ENCODE results near the gene TECPR2.
A peak's percentile ranks its signal among the peaks of the same experiment; 100 is the strongest.
"Not testable (repeated sequence)": the region's sequence is repeated elsewhere in the genome, so short reads cannot be mapped to it uniquely, and the experiment has no call there.

The TECPR2 gene

DNA sequence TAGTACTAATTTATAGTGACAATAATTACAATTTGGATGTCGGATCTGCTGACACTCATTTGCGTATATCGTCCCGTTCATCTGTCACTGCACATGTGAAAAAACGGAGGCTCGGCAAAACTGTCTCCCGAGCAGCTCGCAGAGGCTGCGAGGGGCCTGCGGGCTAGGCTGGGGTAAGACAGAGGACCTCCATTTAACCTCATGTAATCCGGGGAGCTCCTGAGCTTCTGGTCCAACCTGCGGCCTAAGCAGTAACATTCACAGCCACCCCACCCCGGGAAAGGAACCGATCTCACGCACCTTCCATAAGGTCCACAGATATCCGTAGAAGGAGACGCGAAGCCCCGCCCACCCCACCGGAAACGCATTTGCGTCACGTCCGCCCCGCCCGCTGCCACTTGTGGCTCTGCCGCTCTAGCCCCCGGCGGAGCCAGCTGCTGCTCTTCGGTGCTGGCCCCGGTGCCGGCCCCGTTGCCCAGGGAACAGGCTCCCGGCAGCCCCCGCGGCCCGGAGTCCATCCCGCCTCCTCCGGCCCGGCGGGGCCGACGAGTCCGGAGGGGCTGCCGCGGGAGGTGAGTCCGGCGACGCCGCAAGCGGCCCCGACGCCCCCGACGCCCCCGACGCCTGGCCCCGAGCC is at the start of gene TECPR2, which contains the start of gene CINP:
TSS of gene TECPR2 (plus strand) at position 397 of the 637 bp plus-strand sequence. CDS start 13,781 bp downstream, outside the sequence.
TSS of gene CINP (minus strand) at position 346 of the 637 bp plus-strand sequence. CDS start at position 307, 39 bp downstream.
- DNase-seq: peak; percentile 84 to 97

DNA sequence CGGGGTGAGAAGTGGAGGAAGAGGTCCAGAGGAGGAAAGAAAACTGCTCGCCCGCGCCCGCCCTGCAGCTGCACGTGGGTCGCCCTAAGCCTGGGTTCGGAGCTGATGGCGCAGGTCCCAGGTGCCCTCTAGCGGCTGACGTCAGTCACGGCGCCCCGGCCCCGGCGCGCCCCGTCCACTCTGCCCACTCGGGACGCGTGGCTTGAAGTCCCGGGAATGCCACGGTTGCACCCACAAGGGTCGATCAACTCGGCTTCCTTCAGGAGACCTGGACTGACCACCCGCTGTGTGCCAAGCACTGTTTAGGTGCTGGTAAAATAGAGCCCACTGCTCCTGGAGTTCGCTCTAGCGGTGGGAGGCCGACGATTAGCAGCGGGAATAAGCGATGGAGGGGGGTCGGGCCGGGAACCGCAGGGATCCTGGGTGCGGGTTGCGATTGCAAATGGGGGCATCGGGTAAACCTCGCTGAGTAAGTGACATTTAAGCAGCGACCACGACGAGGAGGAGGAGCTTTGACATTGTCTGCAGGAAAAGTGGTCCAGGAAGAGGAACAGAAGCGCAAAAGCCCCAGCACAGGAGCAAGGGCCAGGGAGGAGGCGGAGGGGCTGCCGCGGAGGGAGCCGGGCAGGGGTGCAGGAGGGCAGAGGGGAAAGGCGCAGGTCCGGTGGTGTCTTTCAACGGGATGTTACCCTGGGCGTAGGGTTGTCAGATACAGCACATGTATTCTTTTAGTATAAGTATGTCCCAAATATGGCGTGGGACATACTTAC is 48.3 kb upstream of the TECPR2 start:
- DNase-seq: peak; percentile 47 to 84

DNA sequence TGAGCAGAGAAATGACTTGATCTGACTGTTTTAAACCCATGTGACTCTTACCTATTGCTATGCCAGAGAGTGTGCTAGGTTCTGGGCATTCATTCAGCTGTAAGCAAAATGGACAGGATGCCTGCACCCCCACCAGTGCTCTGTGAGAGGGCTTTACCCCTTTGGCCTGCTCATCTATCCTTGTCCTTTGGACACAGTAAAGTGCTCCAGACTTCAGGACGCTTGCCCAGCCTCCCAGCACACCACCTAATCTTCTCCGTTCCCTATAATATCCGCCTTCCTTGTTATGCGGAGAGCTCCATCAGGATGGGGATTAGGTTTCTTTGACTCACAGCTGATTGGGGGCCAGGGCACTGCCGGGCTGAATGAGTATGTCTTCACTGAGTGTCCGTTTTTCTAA is 47.6 kb upstream of the TECPR2 start:
- peak; percentile 33 to 44 for DNase-seq

- DNase-seq: peak in 1 of 2 experiments; percentile 32
These were observed 46.4 kb upstream of the TECPR2 start for GRCh38 chr14:102316338-102316742.

- DNase-seq: peak; percentile 83 to 87
These were observed 45.8 kb upstream of the TECPR2 start for GRCh38 chr14:102316743-102317563.

GRCh38 chr14:102317564-102318248 is 45.0 kb upstream of the TECPR2 start:
- DNase-seq: peak; percentile 38 to 60

- no peak for DNase-seq
These were observed 43.9 kb upstream of the TECPR2 start for GRCh38 chr14:102318781-102319276.

DNA sequence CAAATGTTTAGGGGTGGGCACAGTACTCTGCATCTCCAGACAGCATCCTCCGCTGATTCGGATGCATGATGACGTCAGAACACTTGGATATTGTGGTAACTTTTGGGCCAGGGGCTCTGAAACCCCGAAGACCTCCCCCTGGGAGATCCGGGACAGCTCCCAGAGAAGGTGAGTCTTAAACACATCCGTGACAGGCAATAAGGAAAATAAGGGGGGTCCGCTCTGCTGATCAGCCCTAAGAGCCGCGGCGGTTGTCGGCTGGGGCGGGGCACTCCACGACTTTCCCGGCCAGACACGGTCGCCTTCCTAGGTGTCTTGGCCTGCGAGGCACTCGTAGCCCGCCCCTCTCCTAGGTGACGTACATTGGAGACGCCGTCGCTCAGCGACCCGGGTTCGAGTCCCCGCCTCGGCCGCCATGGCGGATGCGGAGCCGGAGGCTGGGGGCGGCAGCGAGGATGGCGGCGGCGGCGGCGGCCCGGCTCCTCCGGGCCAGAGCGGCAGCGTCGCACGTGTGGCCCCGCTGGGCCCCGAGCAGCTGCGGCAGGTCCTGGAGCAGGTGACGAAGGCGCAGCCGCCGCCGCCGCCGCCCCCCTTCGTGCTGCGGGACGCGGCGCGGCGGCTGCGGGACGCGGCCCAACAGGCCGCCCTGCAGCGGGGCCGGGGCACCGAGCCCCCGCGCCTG is 43.2 kb upstream of the TECPR2 start, which contains the start of gene ZNF839:
TSS of gene ZNF839 (plus strand) at position 396 of the 682 bp plus-strand sequence. CDS start at position 416, 20 bp downstream.
- peak; percentile 83 to 89 for DNase-seq

DNA sequence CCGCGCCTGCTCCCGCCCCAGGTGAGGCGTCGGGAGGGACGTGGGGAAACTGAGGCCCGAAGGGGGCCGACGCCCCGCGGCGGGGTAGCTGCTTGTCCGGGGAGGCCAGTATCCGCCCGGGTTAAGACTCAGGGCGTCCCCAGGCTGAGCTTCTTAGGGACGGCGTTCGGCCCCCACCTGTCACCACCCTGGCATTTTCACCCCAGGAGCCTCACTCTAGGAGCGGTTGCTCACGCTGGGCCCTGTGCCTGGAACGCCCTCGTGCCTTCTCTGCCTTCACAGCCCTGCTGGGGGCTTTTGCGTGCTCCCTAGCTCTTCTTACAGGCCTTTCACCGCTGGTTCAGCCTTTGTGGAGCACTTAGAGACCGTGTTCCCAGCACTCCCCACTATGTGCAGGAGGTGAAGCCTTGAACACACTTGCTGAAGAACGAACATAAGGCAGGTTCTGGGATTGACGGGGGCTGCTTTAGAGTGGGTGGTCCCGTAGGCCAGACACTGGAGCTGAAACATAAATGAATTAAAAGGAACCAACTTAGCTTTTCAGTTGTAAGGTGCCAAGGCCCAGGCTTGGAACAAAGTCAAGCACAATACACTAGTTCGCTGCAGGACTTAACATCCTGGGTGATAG is 42.6 kb upstream of the TECPR2 start:
- peak in 1 of 2 experiments; percentile 11 for DNase-seq

GRCh38 chr14:102320671-102321455 is 41.9 kb upstream of the TECPR2 start:
- DNase-seq: no peak

DNA sequence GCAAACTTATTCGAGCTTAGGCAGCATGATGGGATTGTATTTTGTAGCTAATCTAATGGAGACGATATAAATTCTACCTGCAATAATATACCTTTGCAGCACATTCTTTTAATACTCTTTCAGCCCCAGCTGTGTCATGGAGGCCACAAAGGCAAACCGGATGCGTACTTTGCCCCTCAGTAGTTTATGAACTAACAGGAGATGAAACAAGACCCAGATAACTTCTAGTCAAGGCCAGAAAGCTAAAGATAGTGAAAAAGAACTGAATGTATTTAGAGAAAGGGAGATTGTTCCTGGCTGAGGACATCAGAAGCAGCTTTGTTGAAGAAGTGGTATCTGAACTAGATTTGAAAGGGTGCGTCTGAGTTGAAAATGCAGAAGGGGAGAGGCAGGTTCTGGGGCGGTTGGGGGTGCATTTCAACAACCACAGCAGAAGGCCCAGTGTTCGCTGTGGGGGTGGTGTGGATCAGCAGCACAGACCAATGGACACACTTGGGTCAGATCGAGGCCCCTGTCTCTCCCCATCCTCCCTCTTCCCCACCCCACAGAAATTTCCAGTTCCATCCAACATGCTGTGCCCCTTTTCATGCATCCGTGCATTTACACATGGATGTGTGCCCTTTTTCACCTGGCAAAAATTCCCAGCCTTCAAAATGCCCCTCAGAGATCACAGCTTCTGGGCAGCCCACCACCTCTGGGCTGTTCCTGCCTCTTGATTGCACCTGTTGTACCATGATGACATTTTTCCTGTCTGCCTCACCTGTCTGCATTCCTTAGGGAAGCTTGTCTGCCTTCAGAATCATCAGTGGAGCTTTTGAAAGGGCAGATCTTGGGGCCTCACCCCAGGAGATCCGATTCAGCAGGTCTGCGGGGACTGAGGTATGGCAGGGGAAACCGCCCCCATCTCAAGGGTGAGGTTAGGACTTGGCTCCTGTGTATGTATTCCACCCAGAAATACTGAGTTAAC is 41.0 kb upstream of the TECPR2 start:
- no peak for DNase-seq

DNA sequence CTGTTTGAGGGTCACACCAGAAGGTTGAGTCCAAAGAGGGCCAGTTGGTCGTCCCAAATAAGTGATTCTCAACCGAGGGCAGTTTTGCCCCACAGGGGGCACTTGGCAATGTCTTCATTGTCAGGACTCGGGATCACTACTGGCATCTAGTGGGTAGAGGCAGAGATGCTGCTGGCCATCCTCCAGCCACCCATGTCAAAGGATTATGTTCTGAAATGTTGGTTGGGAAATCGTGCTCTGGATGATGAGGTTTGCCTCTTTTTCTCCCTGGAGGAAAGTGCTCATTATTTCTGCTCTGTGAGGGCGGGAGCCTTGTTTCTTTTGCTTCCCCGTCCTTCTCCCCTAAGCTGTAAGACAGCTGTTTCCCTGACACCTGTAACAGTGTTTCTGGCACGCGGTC is 39.6 kb upstream of the TECPR2 start:
- peak; percentile 22 to 27 for DNase-seq

- no peak for DNase-seq
These were observed 36.9 kb upstream of the TECPR2 start for GRCh38 chr14:102325791-102326345.

DNA sequence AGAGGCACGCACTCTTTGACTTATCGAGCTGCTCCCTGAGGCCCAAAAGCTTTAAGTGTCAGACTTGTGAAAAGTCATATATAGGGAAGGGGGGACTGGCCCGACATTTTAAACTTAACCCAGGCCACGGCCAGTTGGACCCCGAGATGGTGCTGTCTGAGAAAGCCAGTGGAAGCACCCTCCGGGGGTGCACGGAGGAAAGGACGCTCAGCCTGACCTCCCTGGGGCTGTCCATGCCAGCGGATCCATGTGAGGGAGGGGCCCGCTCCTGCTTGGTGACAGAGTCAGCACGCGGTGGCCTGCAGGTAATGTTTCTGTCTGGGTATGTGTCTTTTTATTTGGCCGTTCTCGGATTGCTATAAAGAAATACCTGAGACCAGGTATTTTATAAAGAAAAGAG is 36.2 kb upstream of the TECPR2 start:
- no peak for DNase-seq

GRCh38 chr14:102329381-102329780 is 33.4 kb upstream of the TECPR2 start:
- not testable (repeated sequence) for DNase-seq

GRCh38 chr14:102330806-102331205 is 31.9 kb upstream of the TECPR2 start:
- no peak for DNase-seq

- no peak for DNase-seq
These were observed 29.4 kb upstream of the TECPR2 start for GRCh38 chr14:102333390-102333789.

DNA sequence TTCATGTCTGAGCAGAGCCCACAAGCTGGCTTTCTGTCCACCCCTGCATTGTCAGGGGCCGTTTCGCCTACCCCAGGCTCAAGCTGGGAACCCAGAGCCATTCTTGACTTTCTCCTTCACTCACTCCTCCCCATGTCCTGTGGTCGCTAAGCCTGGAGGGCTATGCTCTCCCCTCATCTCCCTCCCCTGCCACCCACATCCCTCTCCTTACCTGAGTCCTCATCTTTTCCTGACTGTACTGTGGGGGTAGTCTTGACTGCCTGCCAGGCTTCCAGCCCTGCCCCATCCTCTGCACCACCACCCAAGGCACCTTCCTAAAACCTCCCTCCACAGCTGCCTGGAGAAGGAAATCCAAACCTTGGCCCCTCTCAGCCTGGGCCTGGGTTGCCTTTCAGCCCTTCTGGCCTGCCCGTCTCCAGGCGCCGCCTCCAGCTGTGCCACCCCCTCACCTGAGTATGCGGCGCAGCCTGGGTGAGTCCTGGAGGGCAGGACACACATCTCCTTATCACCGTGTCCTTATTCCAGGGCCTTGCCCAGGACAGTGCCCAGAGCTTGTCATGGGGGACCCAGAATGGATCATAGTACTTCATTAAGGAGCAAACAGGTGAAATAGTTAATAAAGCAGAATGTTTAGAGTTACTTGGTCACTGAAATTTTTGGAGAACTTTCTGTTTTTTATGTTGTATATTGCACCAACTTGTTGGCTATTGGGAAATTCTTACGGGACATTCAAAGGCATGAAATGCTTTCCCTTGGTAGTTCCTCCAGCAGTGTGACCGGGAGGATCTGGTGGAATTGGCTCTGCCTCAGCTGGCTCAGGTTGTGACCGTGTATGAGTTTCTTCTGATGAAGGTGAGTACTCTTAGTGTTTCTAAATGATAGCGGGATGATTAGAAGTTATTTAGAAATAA is 28.7 kb upstream of the TECPR2 start:
- no peak for DNase-seq
